Activated CD4-positive, alpha-beta T cell treated with anti-CD3 and anti-CD28 coated beads for 4 hours (primary cell): ENCODE data around the gene KBTBD7.

Source experiments
- DNase-seq, 2 donors: peaks; one replicate each; pipeline ENCODE4 v3.0.0-alpha.2; 2020

KBTBD7 gene, protein sequence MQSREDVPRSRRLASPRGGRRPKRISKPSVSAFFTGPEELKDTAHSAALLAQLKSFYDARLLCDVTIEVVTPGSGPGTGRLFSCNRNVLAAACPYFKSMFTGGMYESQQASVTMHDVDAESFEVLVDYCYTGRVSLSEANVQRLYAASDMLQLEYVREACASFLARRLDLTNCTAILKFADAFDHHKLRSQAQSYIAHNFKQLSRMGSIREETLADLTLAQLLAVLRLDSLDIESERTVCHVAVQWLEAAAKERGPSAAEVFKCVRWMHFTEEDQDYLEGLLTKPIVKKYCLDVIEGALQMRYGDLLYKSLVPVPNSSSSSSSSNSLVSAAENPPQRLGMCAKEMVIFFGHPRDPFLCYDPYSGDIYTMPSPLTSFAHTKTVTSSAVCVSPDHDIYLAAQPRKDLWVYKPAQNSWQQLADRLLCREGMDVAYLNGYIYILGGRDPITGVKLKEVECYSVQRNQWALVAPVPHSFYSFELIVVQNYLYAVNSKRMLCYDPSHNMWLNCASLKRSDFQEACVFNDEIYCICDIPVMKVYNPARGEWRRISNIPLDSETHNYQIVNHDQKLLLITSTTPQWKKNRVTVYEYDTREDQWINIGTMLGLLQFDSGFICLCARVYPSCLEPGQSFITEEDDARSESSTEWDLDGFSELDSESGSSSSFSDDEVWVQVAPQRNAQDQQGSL

DNA sequence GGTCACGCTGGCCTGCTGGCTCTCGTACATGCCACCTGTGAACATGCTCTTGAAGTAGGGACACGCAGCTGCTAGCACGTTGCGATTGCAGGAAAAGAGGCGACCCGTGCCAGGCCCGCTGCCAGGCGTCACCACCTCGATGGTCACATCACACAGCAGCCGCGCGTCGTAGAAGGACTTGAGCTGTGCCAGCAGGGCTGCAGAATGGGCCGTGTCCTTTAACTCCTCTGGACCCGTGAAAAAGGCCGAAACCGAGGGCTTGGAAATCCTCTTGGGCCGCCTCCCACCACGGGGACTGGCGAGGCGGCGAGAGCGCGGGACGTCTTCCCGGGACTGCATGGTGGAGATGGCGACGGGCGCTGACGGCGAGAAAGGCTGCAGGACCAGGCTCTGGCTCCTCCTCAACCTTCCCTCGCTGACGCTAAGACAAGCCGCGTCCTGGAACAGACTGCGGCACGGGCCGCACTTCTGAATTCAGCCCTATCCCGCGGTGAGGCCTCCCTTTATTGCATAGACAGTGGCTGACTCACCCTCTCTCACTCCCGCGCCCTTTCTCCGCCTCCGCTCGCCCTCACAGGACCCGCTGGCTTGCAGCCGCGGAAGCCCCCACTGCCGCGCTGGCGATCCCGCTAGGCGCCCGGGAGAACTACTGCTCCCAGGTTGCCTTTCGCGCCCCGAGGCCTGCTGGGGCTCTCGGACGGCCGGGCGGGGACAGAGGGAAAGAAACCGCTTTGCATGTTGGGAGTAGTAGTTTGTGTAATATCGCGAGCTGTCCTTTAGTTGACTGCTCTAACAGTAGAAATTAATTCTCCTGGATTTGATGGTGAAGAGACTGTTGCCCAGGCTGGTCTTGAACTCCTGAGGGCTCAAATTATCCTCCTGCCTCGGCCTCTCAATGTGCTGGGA is at the start of gene KBTBD7:
TSS of gene KBTBD7 (minus strand) at position 651 of the 906 bp plus-strand sequence. CDS start at position 339, 312 bp downstream.
- peak; percentile 92 for DNase-seq

DNA sequence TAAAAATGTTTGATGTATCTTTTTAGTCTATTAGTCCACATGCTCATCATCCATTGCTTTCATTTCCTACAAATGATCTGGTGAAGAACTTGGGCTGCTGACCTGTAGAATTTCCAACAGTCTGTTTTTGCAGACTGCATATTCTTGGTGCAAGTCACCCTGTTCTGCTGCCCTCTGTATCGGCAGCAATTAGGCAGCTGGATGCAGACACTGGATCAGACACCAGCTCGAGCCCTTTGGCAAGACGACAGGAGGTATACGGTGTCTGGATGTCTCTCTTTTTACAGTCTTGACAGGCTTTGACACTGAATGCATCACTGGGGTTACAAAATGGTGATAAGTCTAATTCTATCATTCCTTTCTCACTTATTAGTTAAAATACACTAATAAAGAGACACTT is 47.3 kb upstream of the KBTBD7 start:
- no peak for DNase-seq

DNA sequence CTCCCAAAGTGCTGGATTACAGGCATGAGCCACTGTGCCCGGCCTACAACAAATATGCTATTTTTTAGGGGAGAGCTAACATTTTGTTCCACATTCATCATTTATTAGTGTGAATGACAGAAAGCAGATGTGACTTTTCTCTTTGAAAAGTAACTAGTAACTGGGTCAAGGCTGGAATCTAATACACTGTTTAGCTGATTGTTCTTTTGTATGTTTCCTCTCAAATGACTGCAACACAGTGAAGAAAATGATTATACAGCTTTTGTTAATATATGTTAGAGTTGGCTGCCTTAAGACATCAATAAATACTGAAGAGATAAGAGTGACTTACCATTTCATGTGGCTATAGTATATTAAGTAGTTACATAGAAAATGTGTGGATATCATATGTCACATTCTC is 42.0 kb upstream of the KBTBD7 start:
- no peak for DNase-seq

DNA sequence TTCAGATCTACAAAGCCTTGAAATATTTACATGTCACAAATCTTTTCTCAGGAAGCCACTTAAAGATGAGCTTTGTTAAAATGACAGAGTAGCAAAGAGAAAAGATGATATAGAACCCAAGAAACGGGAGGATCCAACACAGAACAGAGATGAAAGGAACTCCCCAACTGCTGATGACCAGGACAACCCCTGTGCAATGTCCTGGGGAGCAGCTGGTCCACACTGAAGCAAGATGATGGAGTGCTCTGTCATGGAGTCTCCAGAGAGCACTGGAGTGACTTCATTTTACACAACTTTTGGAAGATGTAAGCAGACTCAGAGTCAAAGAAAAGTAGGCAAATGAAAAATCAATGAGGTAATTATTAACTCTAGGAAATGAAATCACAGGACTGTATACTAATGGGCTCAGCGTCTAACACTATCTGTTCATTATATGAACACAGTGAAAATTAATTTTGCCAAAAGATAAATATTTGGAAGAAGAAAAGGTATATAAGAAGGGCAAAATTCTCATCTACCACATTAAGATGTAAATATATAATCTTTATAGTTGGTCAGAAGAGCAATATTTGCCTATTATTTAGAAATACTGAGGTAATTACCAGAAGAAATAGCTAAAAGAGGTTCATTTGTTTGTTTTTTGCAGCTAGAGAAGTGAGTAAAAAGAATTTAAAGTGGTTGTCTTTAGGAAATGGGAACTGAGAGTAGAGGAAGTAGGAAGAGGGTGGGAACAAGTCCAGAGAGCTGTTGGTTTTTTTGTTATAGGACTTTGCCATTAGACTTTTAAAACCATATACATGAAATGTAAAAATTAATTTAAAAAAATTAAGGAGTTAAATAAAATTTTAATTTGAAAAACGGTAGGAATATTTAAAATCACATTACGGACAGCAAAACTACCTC is 38.5 kb upstream of the KBTBD7 start:
- no peak for DNase-seq

DNA sequence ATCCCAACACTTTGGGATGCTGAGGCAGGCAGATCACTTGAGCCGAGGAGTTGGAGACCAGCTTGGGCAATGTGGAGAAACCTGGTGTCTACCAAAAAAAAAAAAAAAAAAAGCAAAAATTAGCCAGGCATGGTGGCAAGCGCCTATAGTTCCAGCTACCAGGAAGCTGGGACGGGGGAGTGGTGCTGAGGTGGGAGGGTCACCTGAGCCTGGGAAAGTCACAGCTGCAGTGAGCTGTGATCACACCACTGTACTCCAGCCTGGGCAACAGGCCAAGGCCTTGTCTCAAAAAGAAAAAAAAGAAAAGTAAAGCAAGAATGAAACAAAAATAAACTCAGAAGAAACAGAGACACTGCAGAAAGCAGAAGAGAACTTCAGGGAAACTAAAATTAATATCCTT is 37.4 kb upstream of the KBTBD7 start:
- DNase-seq, result no peak

DNA sequence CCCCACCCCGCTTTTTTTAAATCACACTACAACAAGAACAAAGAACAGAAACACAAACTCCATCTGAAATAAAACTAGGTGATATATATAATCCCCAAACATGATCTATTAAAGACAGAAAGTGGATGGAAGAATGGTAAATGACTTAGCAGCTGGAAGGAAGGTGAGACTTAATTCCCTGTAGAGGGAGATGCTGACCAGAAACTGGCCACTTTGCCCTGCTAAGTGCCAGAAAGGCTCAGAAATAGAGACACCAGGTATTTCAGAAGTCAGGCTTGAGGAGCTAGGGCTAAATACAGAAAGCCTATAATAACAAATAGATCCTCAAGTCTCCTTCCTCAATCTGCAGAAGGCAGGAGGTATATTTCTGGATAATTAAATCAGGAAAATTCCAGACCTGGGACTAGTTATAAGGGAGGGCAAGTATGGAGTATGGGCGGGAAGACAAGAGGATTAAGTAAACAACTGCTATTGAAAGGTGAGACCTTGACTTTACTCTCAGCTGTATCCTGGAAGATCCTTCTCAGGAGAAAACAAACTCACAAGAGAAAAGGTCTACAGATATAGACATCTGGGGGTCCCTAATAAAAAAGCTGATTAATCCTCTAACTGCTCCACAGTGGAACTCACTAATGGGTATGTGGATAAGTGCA is 36.8 kb upstream of the KBTBD7 start:
- no peak for DNase-seq

DNA sequence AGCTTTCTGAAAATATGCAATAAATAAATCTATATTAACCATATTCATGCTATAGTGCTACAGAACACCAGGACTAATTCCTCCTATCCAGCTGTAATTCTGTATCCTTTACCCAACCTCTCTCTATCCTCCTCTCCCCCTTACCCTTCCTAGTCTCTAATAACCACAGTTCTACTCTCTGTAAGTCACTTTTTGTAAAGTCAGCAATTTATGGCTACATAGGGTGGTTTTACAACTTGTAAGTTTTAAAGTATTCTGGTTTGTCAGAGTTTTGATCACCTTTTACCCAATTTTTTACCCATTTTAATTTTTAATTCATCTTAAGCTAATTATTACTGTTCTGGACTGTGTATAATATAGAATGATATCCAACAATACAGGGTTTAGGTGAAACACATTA is 35.0 kb upstream of the KBTBD7 start:
- no peak for DNase-seq

DNA sequence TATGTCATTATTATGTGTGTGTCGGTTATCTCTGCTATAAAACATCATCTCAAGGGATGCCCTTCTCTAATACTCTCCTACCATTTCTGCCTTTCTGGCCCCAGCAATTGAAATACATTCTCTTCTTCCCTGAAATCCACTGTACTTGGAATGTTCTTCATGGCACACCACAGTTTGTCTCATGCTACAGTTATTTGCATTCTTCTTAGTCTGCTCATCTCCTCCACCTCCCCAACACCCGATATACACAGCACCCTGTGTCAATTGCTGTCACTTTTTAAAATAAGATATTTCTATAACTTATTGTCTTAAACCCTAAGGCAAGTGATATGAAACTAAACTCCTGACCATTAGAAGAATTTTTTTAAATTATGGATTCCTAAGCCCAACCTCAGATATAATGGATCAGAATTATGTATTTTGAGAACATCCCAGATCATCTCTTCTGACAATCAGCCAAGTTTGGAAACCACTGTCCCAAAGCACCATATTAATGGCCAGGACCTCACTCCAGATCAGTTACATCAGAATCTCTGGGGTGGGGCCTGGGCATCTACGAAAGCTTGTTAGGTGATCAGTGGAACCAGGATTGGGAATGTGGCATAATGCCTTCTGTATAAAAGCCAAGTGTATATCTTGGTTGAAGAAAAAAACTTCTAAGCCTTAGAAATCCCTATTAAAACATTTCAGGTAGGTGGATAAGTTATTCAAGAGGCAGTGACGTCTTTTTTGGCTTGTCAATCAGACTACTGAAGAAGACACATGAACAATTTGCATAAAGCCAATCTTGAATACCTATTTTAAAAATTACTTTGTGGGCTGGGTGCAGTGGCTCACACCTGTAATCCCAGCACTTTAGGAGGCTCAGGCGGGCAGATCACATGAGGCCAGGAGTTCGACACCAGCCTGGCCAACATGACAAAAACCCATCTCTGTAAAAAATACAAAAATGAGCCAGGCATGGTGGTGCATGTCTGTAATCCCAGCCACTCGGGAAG is 30.0 kb upstream of the KBTBD7 start:
- DNase-seq, result no peak

DNA sequence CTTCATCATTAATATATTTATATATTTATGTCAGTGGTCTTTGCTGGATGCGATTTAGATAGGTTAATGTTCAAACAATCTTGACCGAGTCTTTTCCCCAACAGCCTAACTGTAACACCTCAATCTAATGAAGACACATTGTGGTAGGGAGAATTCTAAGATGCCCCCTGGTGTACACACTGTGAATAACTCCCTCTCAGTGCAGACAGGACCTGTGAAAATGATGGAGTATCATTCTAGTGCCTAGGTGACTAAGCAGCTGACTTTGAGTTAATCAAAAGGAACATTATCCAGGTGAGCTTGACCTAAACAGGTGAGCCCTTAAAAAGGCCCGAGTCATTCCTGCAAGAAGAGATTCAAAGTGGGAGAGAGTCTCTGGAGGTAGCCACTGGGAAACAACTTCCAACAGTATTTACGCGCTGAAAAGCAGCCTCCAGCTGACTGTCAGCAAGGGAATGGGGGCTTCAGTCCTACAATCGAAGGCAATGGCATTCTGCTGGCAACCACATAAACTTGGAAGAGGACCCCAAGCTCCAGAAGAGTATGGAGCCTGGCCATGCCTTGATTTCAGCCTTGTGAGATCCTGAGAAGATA is 28.0 kb upstream of the KBTBD7 start:
- DNase-seq, result peak; percentile 45 to 61

DNA sequence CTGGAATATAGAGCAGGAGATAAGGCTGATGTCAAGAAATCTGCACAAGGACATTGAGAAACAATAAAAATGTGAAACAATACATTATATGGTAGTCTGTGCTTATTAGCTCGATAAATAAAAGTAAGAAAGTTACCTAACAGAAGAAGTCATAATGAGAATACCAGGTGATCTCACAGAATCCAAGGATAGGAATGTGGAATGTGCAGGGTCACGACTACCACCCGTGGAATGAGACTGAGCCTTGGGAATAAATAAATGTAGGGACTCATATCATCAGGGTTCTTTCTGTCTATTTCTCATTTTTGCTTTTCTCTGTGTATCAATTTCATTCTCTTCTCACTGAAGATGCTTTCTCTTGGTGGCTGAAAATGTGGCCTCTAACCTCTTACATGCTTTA is 26.0 kb upstream of the KBTBD7 start:
- no peak for DNase-seq

DNA sequence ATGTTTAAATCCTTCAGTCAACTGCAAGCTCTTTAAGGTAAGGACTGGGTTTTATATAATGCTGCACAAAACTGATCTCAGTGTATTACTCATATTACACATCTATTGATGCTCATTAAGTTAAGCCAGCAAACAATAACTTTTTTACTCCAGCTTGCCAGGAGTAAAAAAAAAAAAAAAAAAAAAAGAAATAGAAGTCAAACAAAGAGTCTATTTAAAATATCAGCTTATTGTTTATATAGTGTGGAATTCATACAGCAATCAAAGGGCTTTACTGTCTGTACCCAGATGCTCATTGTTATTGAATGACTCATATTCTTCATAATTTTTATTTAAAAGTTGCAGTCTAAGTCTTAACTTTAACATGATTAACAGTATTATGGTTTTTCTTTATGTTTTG is 21.8 kb upstream of the KBTBD7 start:
- DNase-seq, result no peak

DNA sequence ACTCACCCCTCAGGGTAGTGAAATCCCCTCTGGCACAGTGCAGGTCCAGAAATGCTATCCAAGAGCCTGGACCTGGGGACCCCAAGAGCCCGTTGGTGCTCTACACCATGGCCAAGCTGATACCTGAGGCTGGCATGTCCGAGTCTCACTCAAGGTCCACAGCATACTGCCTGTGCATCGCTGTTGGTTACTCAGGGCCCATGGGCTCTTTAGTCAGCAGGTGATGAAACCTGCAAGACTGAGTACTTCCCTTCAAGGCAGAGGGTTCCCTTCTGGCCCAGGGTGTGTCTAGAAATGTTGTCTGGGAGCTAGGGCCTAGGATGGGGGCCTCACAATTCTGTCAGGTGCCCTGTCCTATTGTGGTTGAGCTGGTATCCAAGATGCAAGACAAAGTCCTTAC is 19.6 kb upstream of the KBTBD7 start:
- no peak for DNase-seq

DNA sequence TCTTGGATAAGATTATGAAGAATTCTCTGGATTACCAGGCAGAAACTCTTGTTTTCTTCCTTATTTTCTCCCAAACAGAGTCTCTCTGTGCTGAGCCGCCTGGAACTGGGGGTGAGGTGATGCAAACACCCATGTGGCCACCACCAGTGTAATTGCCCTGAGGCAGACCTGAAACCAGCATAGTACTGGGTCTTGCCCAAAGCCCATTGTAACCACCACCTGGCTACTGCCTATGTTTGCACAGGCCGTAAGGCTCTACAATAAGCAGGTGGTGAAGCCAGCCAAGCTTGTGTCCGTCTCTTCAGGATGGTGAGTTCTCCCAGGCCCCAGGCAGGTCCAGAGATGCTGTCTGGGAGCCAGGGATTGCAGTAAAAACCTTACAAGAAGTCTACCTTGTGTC is 18.9 kb upstream of the KBTBD7 start:
- no peak for DNase-seq

DNA sequence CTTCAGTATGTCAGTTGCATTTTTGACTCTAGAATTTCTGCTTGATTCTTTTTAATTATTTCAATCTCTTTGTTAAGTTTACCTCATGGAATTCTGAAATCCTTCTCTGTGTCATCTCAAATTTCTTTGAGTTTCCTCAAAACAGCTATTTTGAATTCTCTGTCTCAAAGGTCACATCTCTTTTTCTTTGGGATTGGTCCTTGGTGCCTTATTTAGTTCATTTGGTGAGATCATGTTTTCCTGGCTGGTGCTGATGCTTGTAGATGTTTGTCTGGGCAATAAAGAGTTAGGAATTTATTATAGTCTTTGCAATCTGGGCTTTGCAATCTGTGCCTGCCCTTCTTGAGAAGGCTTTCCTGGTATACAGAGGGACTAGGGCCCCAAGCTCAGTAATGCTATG is 18.5 kb upstream of the KBTBD7 start:
- DNase-seq, result no peak

DNA sequence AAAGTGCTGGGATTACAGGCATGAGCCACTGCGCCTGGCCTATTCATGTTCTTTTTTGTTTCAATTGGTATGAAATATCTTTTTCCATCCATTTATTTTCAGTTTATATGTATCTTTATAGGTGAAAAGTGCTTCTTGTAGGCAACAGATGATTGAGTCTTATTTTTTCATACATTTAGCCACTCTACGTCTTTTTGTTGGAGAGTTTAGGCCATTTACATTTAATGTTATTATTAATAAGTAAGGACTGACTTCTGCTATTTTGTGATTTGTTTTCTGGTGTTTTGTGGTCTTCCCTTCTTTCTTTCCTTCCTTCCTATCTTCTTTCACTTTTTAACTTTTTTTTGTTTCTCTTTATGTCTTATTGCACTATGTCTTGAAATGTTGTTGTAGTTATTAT is 16.7 kb upstream of the KBTBD7 start:
- DNase-seq, result no peak

DNA sequence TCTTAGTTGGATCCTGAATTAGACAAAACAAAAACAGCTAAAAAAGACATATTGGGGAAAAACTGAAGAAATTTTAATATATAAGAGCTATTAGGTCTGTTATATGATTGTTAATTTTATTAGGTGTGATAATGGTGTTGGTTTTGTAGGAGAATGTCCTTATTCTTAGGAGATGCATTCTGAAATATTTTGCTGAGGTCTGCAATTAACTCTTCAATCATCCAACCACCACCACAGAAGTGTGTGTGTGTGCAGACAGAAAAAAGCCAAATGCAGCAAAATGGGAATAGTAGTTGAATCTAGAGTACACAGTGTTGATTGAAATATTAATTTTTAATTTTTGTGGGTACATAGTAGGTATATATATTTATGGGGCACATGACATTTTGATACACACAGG is 12.1 kb upstream of the KBTBD7 start:
- no peak for DNase-seq

DNA sequence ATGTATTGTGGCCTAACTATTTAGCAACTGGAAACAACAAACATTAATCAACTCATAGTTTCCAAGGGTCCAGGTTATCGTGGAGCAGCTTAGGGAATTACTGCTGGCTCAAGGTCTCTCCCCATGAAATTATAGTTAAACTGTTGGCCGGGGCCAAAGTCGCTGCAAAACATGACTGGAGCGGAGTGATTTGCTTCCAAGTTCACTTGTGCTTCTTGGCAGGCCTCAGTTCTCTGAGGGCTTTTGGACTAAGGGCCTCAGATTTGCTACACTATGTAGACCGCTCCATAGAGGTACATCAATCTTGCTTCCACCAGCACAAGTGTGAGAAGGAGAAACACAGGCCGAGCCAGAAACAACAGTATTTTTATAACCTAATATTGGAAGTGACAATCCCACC is 9.4 kb upstream of the KBTBD7 start:
- DNase-seq, result no peak

DNA sequence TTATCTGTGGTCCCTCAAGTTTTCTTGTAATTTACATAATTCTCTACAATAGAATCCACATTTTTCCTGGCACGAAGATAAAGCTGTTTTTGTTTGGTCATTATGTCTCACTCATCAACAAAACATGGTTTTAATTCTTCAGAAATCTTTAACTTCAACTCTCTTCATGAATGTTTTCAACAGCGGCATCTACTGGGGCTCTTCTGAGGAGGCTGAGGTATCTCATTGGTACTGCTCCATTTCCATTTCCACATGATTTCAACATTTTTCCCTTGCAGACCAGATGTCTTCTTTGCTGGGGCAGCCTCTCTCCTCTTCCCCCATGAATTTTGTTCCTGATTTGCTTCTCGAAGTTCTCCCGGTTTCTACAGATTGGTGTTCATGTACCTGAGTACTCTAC is 5.8 kb upstream of the KBTBD7 start:
- no peak for DNase-seq

DNA sequence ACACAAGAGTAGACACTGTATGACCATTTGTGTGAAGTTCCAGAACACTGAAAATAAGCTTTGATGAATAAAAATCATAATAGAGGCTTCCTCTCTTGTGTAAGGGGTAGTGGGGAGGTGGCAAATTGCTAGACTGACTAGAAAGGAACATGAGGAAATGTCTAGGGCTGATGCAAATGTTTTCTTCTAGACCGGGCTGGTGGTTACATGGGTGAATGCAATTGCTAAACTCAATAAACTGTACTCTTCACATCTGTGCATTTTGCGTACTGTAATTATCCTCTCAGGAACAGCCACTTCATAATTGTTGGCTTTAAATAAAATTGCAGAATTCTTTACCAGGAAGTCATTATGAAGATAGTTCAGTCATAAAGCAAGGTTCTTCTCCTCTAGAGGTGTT is 5.2 kb upstream of the KBTBD7 start:
- no peak for DNase-seq

DNA sequence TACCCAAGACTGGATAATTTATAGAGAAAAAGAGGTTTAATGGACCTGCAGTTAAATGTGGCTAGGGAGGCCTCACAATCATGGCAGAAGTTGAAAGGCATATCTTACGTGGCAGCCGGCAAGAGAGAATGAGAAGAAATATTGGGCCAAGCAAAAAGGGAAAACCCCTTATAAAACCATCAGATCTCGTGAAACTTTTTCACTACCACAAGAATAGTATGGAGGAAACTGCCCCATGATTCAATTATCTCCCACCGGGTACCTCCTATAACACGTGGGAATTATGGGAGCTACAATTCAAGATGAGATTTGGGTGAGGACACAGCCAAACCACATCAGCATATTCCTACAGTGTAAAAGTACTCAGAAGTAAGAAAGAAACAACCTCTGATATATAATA is 4.7 kb upstream of the KBTBD7 start:
- no peak for DNase-seq
